Calu3 (cell line): ENCODE results near the gene SPOCK1. TPM values are rescaled to one million over a fixed set of nuclear protein-coding genes. Genes with fewer than 3 reads are reported as not detected.
"Not testable (repeated sequence)": the region's sequence is repeated elsewhere in the genome, so short reads cannot be mapped to it uniquely, and the experiment has no call there.

Source experiments
- Bru-seq: library from RNA; stranded (reverse); fragments of 400-500 nt; gene quantifications from one replicate; lab custom pipeline; 2021; lab: Mats Ljungman, UMichigan
- BruChase-seq, 2 experiments: library from RNA; stranded (reverse); fragments of 400-500 nt; gene quantifications; one replicate each; lab custom pipeline; 2021; lab: Mats Ljungman, UMichigan
- BruUV-seq: library from RNA; stranded (reverse); fragments of 400-500 nt; replicated peaks from 2 replicates; lab custom pipeline; 2021; lab: Mats Ljungman, UMichigan
- CTCF ChIA-PET: fragments of 300-600 bp; sonication (Branson Sonifier 250); formaldehyde crosslinking; loops from one replicate; lab custom pipeline; 2022; ENCODE audit warnings: antibody characterized with exemption; lab: Charles Lee
- DNase-seq: peaks from one replicate; pipeline ENCODE4 v3.0.0; 2022
- H3K27ac Mint-ChIP-seq: one replicate; pipeline ENCODE4 v1.8.0; 2022; ENCODE audit warnings: mixed read lengths; ENCODE audit not compliant: unreplicated experiment
- H3K27me3 Mint-ChIP-seq: one replicate; pipeline ENCODE4 v1.8.0; 2022; ENCODE audit warnings: mixed read lengths; ENCODE audit not compliant: unreplicated experiment
- H3K36me3 Mint-ChIP-seq: one replicate; pipeline ENCODE4 v1.8.0; 2022; ENCODE audit warnings: mild to moderate bottlenecking, moderate library complexity, mixed read lengths; ENCODE audit not compliant: insufficient read depth, unreplicated experiment
- H3K4me1 Mint-ChIP-seq: one replicate; pipeline ENCODE4 v1.8.0; 2022; ENCODE audit warnings: mild to moderate bottlenecking, low read depth, mixed read lengths; ENCODE audit not compliant: unreplicated experiment
- H3K4me3 Mint-ChIP-seq: one replicate; pipeline ENCODE4 v1.8.0; 2022; ENCODE audit warnings: mild to moderate bottlenecking, low read depth, moderate library complexity, mixed read lengths; ENCODE audit not compliant: unreplicated experiment
- H3K9me3 Mint-ChIP-seq: one replicate; pipeline ENCODE4 v1.8.0; 2022; ENCODE audit warnings: low read depth, mixed read lengths; ENCODE audit not compliant: unreplicated experiment
- CTCF ChIP-seq: fragments of 200-600 bp; IDR thresholded peaks from one replicate; pipeline ENCODE4 v1.8.0; 2022; ENCODE audit warnings: antibody characterized with exemption; ENCODE audit not compliant: unreplicated experiment
- intact Hi-C: fragments of 100-400 bp; cut with micrococcal nuclease; formaldehyde crosslinking; loops from one replicate; pipeline ENCODE4 v1.10.0; 2022; ENCODE audit not compliant: unreplicated experiment
- long read RNA-seq: library from polyadenylated mRNA; stranded (forward); transcript quantifications from one replicate; pipeline ENCODE4 v2.0.0, GENCODE V29; 2022
- total RNA-seq: library from RNA; stranded (reverse); gene quantifications from 2 replicates; pipeline ENCODE4 v1.2.3, GENCODE V29; 2022

The SPOCK1 gene
- total RNA-seq (3.2 and 3.3 TPM in 2 replicates), Bru-seq, nascent RNA (percentile 21 among the genes with signal in this experiment), BruChase-seq, experiment 1, labeled RNA remaining after a 6-hour chase (percentile 24 among the genes with signal in this experiment), BruChase-seq, experiment 2, labeled RNA remaining after a 2-hour chase (percentile 23 among the genes with signal in this experiment)
- long read RNA-seq, partial matches to known transcripts: 0 of 1 reads
- long read RNA-seq, other reads (novel, unspliced or antisense): 1 of 1 reads

GRCh38 chr5:137498736-137499505 is at the start of gene SPOCK1:
Gene SPOCK1 (minus strand): TSS chr5:137499326.
- CTCF ChIA-PET: interaction anchor here (4.0 kb wide), 1 partner anchor 178 kb away, joined by 20 read pairs; no protein-coding TSS in a partner anchor
- intact Hi-C loops: loop anchor here (1.0 kb wide), 1 partner anchor 179 kb away; no protein-coding TSS in a partner anchor
- no peaks in the 10 kb centered on the region for H3K9me3 Mint-ChIP-seq
- peak; percentile 92 for TF ChIP-seq CTCF
- H3K27ac Mint-ChIP-seq: no peak within 1 kb of the TSS
- H3K4me3 Mint-ChIP-seq: no peak within 1 kb of the TSS
- no peaks in the 10 kb centered on the region for H3K4me1 Mint-ChIP-seq
- no TSS peak for BruUV-seq
- H3K36me3 Mint-ChIP-seq: no peaks in the 10 kb centered on the region
- peak; percentile 90 for DNase-seq
- peaks cover 48% of the 10 kb centered on the region for H3K27me3 Mint-ChIP-seq

- H3K36me3 Mint-ChIP-seq: no peaks in the 10 kb centered on the region
- H3K4me3 Mint-ChIP-seq: no peak overlapping the region
- peaks cover 73% of the 10 kb centered on the region for H3K27me3 Mint-ChIP-seq
- CTCF ChIA-PET: no interaction called here
- no peak overlapping the region for H3K27ac Mint-ChIP-seq
- no peak for TF ChIP-seq CTCF
- peaks cover 4% of the 10 kb centered on the region for H3K9me3 Mint-ChIP-seq
- intact Hi-C loops: loop anchor here (1.0 kb wide), 1 partner anchor 29 kb away; no protein-coding TSS in a partner anchor
- DNase-seq: no peak
- H3K4me1 Mint-ChIP-seq: no peaks in the 10 kb centered on the region
- BruUV-seq: no TSS peak
These were observed 46.8 kb upstream of the SPOCK1 start for GRCh38 chr5:137545956-137546355.

GRCh38 chr5:137535449-137535848 is 36.3 kb upstream of the SPOCK1 start:
- H3K4me3 Mint-ChIP-seq, CTCF ChIA-PET, intact Hi-C loops, H3K36me3 Mint-ChIP-seq, DNase-seq, H3K4me1 Mint-ChIP-seq, H3K9me3 Mint-ChIP-seq, BruUV-seq, H3K27ac Mint-ChIP-seq: not testable (repeated sequence)
- H3K27me3 Mint-ChIP-seq: peaks cover 46% of the 10 kb centered on the region

- peaks cover 46% of the 10 kb centered on the region for H3K27me3 Mint-ChIP-seq
- no peak for TF ChIP-seq CTCF
- intact Hi-C loops: no loop called here
- no TSS peak for BruUV-seq
- H3K4me3 Mint-ChIP-seq: no peak overlapping the region
- DNase-seq: no peak
- CTCF ChIA-PET: no interaction called here
- no peaks in the 10 kb centered on the region for H3K36me3 Mint-ChIP-seq
- H3K9me3 Mint-ChIP-seq: peaks cover 4% of the 10 kb centered on the region
- no peaks in the 10 kb centered on the region for H3K4me1 Mint-ChIP-seq
- H3K27ac Mint-ChIP-seq: no peak overlapping the region
These were observed 34.8 kb upstream of the SPOCK1 start for GRCh38 chr5:137533963-137534362.
